Measurements from ENCODE around the gene ANKRD33B.

DNA sequence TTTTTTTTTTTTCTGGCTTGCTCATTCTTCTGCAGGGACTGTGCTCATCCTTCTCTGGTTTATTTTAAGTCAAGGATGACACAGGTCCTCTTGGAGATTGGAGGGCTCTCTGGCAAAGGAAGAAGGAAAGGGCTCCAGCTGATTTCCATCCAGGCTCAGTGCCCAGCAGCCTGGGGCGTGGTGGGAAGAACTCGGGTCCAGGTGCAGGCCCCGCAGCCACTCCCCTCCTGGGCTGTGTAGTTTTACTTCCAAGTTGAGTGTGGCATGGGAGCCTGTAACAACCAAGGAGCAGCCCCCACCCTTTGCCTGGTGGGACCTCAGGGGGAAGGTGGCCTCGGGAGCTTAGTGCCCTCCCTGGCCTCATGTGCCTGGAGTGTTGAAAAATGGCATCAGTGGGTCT lies 58.9 kb downstream of the ANKRD33B start:
- TF ChIP-seq TAF1 (IDR thresholded peaks at IDR 0.05; ENCODE audit: low read depth, low read length) (no peak), GABPA (IDR thresholded peaks at IDR 0.05; ENCODE audit: borderline replicate concordance, insufficient read depth, low read length) (no peak), SIX5 (IDR thresholded peaks at IDR 0.05; ENCODE audit: low read depth, low read length) (no peak), RBBP5 (IDR thresholded peaks at IDR 0.05; ENCODE audit: borderline replicate concordance, low read depth, low read length) (no peak), POLR2A (IDR thresholded peaks at IDR 0.05; ENCODE audit: control extremely low read depth in 1 of 2, low read depth in 2 of 2, low read length in 2 of 2) (no peak), BRCA1 (IDR thresholded peaks at IDR 0.05; ENCODE audit: low read depth, low read length) (no peak), TBP (IDR thresholded peaks at IDR 0.05; ENCODE audit: low read depth, low read length) (no peak)
- TF ChIP-seq, protein P1, sequence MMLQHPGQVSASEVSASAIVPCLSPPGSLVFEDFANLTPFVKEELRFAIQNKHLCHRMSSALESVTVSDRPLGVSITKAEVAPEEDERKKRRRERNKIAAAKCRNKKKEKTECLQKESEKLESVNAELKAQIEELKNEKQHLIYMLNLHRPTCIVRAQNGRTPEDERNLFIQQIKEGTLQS (IDR thresholded peaks at IDR 0.05; ENCODE audit: insufficient read depth, low read depth, low read length), result no peak
- TF ChIP-seq, protein P2, sequence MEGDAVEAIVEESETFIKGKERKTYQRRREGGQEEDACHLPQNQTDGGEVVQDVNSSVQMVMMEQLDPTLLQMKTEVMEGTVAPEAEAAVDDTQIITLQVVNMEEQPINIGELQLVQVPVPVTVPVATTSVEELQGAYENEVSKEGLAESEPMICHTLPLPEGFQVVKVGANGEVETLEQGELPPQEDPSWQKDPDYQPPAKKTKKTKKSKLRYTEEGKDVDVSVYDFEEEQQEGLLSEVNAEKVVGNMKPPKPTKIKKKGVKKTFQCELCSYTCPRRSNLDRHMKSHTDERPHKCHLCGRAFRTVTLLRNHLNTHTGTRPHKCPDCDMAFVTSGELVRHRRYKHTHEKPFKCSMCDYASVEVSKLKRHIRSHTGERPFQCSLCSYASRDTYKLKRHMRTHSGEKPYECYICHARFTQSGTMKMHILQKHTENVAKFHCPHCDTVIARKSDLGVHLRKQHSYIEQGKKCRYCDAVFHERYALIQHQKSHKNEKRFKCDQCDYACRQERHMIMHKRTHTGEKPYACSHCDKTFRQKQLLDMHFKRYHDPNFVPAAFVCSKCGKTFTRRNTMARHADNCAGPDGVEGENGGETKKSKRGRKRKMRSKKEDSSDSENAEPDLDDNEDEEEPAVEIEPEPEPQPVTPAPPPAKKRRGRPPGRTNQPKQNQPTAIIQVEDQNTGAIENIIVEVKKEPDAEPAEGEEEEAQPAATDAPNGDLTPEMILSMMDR (IDR thresholded peaks at IDR 0.05; ENCODE audit: control extremely low read depth in 1 of 3, insufficient read depth in 1 of 3, low read depth in 1 of 3, low read length in 3 of 3), result no peak
- TF ChIP-seq, protein P3, sequence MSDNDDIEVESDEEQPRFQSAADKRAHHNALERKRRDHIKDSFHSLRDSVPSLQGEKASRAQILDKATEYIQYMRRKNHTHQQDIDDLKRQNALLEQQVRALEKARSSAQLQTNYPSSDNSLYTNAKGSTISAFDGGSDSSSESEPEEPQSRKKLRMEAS (IDR thresholded peaks at IDR 0.05), result no peak
- TF ChIP-seq, protein P4, sequence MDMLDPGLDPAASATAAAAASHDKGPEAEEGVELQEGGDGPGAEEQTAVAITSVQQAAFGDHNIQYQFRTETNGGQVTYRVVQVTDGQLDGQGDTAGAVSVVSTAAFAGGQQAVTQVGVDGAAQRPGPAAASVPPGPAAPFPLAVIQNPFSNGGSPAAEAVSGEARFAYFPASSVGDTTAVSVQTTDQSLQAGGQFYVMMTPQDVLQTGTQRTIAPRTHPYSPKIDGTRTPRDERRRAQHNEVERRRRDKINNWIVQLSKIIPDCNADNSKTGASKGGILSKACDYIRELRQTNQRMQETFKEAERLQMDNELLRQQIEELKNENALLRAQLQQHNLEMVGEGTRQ (IDR thresholded peaks at IDR 0.05; ENCODE audit: low read length), result no peak
